GM18498 (cell line): ENCODE data around the gene LYPD6.

Experiments
- ATAC-seq: cut with Tn5 transposase; IDR thresholded peaks from one replicate; pipeline ENCODE4 v1.9.1; 2021; ENCODE audit warnings: mild to moderate bottlenecking, moderate library complexity; ENCODE audit not compliant: unreplicated experiment

The LYPD6 gene

DNA sequence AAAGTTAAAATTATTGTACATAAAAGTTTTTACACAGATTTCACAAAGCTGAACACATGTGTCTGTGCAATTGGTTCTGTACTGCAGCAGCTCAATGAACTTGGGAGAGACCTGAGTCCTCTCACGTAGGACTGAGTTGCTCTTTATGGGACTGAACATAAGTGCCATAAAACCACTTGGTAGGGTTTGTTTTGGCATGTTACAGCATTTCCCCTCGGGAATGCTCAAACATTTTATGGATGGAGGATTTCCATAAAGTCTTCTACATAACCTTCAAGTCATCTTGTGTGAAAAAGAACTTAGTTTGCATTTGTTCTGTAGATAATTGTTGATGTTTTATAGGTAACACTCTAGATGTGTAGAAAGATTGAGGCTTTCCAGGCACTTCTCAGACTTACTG lies 15.9 kb downstream of the LYPD6 start:
- no peak for ATAC-seq

DNA sequence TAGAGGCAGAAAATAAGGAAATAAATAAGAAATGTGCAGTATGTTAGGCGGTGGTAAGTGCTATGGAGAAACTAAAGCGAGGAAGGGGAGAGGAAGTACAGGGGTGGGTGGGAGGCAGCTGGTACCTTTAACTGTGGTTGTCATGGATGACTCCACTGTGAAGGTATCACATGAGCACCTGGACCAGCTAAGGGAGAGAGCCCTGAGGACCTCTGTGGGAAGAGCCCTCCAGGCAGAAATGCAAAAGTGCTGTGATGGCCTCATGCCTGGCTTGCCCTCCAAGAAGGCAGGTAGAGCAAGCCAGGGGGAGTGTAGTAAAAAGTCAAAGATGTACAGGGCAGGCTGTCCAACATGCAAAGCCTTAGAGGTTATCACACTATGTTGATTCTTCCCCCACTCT lies 17.9 kb downstream of the LYPD6 start:
- no peak for ATAC-seq

DNA sequence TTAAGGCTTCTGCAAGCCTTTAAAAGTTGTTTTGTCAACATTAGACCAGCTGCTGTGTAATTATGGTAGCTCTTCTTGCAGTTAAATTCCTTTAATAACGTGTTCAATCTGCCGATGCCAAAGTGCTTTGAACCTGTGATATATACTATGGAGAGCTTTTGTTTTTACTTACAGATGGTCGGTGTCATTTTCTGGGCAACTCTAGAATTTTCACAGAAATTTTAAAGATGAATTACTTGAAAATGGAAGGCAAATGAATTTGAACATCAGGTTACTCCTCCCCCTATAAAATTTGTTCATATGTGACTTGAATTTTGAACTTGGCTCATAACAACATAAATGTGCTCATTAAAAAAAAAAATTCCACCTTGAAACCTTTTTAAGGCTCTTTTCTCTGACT lies 23.0 kb downstream of the LYPD6 start:
- ATAC-seq: no peak

DNA sequence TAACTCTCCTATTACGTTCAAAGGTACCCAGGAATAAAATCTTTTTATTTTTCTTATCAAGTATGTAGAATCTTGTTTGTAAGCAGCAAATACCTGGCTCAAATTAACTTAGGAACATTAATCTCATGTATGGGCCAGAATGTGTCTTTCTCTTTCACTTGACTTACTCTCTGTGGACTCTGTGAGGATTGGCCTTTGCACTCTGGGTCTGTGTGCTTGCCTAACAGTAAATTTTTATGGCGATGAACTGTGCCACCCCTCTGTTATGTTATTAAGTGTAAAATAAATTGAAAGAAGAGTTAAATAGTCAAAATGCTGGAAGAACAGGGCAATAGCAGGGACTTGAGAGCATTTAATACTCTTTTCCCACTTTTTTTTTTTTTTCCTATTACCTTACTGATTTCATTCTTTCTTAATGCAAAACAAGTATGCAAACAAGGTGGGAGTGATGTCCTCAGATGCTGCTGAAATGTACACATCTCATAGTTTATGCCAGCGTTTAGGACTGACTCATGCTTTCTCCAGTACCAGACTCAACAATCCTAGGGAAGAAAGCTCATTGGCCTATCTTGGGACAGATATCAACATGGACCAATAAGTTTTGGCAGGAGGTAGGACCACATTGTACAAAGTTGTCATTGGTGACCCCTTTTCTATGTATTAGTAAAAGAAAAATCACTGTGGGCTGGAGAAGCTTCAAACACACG lies 25.5 kb downstream of the LYPD6 start:
- ATAC-seq: no peak

DNA sequence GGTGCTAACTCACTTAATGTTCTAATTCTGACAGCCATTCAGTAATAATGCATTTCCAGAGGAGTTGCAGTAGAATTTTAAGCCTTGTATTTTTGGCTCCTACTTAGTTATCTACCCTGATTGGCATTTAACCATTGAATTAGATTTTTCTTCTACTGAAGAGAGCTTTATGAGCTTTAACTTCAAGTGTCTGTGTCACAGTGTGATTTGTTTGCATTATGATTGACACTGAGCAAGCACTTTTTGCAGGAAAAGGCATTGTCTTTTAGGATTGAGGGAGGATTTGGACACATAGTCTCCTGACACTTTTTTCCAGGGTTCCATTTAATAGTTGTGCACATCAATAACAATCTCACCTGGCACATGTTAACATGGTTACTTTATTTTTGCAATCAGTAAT lies 26.7 kb downstream of the LYPD6 start:
- no peak for ATAC-seq

DNA sequence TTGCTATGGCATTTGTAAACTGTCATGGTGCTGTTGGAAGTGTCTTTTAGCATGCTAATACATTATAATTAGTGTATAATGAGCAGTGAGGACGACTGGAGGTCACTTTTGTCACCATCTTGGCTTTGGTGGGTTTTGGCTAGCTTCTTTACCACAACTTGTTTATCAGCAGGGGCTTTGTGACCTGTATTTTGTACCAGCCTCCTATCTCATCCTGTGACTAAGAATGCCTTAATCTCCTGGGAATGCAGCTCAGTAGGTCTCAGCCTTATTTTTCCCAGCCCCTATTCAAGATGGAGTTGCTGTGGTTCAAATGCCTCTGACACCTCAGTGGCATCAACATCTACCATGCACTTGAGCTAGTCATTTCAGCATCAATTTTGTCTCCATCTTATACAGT lies 29.7 kb downstream of the LYPD6 start:
- ATAC-seq: no peak

DNA sequence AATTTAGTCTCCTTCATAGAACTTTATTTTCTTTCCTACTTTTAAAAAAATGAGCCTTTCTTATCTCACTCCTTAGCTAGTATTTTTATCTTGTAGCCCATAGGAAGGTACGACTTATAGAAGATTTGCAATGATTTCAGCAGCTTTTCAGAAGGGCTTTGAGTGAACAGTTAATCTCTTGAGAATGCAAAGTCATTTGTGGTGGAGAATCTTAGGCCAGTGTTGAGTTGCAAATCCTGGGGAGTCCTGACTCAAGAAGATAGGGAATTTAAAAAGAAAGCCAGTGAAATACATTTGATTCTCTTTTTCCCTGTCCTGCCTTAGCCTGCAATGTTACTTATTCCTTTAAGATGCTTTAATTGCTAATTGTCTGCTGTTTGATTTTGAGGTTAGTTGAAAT lies 33.6 kb downstream of the LYPD6 start:
- ATAC-seq: no peak

DNA sequence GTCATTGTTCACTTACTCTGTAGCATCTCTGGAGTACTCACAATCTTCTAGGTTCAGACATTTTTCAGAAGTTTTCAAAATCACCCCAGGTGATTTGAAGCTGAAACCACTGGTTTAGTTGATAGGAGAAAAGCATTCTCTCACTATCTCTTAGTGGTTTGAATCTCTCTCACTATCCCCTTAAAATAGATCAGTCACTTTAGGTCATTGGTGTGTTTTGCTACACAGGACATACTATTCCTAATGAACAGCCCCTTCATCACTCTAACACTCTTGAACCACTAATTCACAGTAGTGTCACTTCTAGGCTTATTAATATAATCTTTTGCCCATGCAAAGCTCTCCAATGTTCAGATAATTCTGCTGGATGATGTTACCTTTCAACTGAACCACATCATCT lies 34.5 kb downstream of the LYPD6 start:
- no peak for ATAC-seq

DNA sequence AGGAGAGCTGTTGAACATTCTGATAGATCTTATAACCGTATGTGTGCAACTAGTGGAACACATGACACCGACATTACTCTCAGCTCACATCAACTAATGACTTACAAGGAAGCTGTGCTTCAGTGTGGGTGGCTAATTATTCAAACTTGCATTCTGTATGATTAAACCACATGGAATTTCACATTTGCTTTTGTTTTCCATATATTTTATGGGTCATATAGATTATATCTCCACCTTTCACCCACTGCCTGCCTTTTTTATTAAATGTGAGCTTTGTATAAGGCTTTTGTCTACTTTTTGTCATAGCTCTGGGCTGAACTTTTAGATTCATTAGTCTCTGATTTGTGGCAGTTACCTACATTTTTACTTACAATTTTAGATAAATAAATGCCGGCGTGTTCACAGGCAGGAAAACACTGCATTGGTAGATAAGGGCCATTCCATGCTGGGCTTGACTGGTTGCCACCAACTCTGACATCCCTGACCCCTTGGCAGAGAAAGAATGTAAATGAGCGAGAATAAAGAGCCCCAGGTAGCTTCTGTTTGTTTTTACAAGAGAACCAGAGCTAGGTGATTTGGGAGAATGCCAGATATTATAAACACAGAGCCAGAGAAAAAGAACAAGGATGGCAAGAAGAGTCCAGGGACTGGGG lies 35.7 kb downstream of the LYPD6 start:
- ATAC-seq: no peak

DNA sequence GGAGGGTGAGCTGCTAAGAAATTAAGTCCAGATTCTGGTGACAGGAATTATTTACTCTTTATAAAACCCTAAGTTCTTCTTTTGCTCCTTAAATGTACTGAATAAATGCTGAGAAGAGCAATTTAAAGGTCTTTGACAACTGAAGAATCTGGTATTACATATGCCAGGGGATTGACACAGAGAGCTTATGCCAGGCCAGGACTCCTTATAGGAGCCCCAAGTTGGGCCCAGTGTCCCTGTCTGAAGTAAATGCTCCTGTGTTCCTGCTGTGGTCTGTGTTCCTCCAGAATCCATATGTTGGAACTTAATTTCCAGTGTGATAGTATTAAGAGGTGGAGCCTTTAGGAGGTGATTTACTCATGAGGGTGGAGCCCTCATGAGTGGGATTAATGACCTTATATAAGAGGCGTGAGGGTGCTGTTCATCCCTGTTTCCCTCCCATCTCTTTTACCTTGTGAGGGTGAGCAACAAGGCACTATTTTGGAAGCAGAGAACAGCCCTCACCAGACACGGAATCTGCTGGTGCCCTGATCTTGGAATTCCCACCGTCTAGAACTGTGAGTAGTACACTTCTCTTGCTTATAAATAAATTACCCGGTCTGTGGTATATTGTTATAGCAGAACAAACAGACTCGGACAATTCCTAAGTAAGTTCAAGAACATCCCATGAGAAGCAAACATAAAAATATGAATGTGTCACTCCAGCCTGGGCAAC lies 39.8 kb downstream of the LYPD6 start:
- ATAC-seq: no peak

DNA sequence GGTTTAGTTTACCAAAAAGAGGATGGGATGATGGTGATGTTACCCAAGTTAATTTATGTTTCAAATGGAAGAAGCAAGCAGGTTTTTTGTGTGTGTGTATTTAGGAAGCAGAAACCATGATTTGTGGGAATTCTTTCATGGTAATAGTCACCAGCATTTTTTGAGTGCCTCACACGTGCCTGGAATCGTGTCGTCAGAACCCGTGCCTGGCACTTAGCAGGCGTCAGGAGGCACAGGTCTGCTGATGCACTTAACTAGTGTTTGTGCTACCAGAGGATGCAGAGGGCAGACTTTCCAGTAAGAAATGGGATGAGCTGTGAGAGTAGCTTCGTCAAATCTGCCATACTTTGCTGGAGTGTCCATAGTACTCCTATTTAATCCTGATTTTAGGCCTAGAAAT lies 41.1 kb downstream of the LYPD6 start:
- no peak for ATAC-seq

DNA sequence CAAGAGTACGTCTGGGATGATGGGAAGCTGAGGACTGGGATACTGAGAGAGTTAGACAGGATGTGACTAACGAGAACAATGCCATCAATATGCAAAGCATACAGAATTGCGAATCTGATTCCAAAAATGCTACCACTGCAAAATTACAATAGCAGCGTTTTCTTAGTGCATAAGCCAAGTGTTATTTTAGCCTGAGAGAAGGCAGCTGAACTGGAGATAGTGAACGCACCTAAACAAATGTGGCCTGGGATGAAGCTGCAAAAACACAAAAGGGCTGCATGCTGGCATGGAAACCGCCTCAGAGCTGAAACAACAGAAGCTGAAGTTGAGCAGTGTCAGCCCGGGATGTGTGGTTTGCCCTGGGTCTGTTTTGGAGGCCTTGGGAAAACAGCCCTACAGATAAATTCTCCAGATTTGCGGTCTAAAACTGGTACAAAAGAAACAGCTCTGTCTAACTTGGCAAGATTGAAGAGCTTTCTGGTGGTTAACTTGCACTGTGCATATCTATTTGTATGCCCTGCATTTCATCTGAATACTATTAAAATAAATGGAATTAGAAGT lies 45.5 kb downstream of the LYPD6 start:
- no peak for ATAC-seq

DNA sequence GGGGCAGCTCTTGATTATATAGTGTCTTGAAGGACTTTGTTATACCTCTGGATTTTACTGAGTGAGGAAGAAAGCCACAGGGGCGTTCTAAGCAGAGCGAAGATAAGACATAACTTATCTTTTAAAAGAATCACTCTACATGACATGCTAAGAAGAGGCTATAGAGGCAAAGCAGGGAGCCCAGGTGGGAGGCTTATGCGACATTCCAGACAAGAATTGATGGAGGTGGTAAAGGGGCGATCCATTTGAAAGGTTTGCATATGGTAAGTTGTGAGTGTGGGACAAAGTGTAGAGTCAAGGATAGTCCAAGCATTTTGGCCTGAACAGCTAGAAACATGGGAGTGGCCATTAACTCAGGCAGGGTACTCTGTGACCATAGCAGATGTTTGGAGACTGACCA lies 49.8 kb downstream of the LYPD6 start:
- ATAC-seq: no peak

DNA sequence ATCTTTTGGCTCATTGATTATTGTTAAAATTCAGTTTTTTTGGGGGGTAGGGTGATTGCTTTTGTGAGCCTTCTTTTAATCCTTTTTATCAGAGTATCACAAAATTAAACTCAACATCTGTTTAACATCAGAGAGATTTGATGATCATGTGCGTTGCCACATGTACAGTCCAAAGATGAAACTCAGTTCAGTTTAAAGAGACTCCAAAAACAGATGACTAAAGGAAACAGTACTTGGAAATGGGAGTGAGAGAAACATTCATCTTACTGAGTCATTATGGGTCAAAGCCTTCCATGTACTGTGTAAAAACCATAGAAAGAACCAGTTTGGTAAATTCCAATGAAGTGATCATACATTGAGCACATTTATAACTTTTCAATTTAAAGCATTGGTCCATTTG lies 53.0 kb downstream of the LYPD6 start:
- ATAC-seq: no peak

DNA sequence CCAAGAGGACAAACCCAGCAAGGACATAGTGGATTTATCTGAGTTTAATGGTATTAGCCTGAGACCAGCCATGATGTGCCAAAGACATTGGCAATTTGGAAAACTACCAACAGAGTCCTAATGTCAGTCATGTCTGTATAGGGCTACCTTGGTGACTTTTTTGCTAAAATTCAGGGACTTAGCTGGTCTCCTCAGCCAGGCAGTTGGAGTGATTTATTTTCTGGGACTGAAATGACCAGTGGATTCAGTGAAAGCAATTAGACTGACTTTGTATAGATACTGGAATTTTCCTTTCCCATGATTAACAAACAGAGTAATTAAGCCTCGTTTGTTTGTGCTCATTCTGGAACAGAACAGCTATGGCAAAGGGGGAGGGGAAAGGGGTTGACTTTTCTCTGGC lies 55.0 kb downstream of the LYPD6 start:
- ATAC-seq: no peak

DNA sequence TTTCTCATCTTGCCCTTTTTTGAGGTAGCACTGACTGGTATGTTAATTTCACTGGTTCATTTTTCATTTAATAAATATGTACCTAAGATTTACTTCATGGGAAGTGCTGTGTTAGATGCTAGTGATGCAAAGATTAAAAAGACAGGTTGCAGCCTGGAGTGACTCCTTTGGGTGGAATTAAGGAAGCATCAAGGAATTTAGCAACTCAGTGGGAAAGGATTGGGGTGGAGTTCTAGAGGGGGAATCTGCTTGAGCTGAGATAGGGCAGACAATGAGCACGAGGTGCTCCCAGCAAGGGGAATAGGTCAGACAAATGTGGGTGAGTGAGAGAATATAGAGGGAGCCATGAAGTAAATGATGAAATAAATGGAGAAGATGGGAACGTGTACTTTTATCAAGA lies 57.0 kb downstream of the LYPD6 start:
- ATAC-seq: no peak

DNA sequence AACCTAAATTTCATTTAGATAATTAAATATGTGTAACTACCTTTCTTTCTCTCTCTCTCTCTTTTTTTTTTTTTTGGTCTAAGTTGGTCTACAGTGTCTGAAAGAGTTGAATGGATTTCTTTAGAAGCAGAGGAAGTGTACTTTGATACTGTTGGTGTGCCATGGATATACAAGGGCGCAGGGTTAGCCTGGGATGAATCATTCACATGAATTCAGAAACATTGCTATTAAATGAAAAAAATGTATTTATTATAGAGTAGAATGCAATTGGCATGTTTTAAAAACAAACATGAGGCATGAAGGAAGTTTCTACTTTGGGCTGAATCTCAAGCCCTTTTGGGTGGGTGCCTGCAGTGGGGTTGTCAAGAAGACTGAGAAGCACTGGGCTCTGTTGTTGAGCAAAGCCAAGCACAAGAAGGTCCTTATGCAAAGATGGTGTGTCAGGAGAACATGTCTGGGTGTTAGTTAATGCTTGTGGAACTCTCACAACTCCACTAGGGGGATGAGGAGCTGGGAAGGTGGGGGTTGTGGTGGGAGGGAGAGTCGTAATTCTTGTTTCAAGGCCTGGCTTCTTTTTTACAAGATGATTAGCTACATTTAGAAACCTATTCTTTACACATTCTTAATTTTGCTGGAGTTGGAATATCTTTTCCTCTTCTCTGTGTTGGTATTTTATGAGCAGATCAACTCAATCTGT lies 57.9 kb downstream of the LYPD6 start:
- no peak for ATAC-seq

DNA sequence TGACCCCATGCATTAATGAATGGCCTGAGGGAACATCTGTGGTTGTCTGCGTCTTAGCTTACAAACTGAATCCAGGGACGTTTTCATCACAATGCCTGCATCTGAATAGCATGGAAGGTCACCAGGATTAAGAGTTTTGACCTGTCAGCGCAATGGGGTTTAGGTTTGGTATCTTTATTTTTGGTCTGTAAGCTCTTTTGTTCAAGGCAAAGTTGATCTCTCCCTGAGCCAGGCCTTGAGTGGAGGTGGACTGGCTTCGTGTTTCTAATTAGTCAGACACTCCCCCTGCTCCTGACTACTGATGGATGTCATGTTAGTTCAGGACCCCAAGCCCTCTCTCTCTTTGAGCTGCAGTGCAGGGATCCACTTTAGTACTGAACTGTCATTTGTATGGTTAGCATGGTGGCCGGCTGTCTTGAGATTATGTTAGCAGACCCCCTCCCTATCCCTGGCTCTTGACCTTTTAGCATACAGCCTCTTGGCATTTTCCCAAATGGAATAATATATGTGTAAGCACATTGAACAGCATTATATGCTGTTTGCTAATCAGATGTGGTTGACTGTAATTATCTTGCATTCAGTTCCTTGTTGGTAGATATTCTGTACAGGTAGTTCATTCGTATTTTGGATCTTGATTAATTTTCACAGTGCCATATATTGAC lies 59.2 kb downstream of the LYPD6 start:
- ATAC-seq: no peak

DNA sequence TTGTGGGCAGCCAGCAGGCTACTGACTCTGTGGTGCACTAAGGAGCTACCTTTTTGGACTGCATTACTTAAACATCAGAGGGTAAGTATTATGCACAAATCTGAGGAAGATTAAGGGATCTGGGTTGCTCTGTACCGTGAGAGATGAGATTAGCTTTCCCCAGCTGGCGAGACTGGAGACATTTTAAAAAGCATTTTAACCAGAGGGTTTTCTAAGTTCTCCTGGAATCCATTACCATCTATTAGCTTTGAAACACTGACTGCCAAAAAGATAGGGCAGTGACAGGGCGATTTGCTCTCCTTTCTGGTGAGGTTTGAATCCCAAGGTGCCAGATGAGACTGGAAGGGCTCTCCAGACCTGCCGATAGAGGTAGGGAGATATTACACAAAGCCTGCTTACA lies 63.2 kb downstream of the LYPD6 start:
- ATAC-seq: no peak

DNA sequence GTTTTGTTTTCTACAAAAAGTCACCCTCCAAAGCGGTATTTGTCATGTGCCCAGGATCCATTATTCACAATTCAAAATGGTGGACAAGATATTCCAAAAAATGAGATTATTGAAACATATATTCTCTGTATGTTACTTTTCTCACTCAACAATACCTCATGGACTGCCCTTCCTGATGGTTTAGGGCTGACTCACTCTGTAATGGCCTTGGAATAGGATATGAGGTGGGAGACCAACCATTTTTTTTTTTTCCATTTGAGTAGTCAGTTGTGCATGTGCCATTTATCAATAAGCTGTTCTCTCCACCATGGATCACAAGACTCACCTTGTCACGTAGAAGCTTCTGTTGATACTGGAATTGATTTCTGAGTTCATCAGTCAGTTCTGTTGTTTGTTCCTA lies 64.5 kb downstream of the LYPD6 start:
- ATAC-seq: no peak
